Measurements from ENCODE around the gene RPS17.
"Not testable (repeated sequence)": the region's sequence is repeated elsewhere in the genome, so short reads cannot be mapped to it uniquely, and the experiment has no call there.

The RPS17 gene

DNA sequence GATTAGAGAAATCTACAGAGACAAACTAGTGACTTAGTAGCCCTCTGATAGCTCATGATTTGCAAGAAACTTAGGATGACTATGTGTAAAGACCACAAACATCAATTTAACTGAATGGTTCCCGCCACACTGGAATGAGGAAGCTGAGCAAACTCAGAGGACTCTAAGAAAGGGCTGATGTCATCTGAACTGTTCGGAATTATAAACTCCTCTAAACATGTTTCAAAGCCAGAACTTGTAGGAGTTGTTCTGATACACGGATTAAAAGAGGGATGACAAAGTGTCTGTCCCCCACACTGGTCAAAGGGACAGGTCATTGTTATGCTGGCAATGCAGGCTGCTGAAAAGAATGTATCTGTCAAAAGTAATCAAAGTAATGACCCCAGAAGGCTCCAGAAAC lies 34.4 kb downstream of the RPS17 start:
- not testable (repeated sequence) for H3K27me3 Mint-ChIP-seq (ENCODE audit: low read depth, poor library complexity); H3K36me3 Mint-ChIP-seq (ENCODE audit: low read depth); H3K9me3 Mint-ChIP-seq; H3K4me3 Mint-ChIP-seq; H3K27ac Mint-ChIP-seq; DNase-seq
- H3K4me1 Mint-ChIP-seq, result peaks cover 10% of the 10 kb centered on the region

DNA sequence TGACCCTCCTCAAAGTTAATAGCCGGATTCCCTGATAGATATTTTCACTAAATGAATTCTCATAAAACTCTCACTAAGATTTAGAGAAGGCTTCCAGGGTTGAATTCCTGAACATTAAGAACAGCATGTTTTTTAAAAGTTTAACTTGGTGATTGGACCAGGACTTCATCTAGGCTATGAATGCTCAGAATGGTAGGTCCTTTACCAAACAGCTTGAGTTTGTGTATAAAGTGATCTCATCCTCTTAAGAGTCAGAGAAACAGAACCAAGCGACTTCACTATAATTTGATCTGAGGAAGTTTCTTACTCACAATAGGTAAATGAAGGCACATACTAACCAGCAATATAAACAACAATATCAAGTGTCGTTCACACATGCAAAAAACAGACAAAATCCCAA lies 36.2 kb downstream of the RPS17 start:
- not testable (repeated sequence) for DNase-seq; H3K27me3 Mint-ChIP-seq (ENCODE audit: low read depth, poor library complexity); H3K4me3 Mint-ChIP-seq; H3K27ac Mint-ChIP-seq; H3K9me3 Mint-ChIP-seq; H3K36me3 Mint-ChIP-seq (ENCODE audit: low read depth)
- peaks cover 10% of the 10 kb centered on the region for H3K4me1 Mint-ChIP-seq

DNA sequence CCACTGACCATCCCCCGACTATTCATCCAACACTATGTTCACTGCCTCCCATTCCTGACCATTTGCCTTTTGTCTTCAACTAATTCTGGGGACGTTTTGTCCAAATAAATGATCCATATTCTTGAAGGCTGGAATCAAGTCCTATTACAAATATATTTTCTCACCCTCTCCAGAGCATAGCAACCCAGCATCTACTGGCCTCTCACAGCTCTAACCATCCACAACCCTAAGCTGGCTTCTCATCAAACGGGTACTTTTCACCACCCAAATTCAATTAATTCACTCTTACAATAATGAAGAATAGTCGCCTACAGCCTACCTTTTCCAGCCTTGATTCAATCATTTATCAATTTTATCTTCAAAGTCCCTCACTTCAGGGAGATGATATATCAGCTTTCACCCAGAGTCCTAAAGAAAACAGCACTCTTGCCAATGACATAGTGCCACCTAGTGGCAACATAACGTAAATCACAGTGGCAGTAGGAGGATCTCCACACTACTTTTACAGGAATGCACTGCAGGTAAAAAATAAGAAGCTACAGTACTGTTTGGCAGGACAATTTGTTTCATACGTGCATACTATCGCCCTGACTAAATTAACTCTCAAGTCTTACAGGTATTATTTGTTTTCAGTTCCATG lies 37.4 kb downstream of the RPS17 start:
- not testable (repeated sequence) for DNase-seq; H3K4me1 Mint-ChIP-seq; H3K36me3 Mint-ChIP-seq (ENCODE audit: low read depth)

DNA sequence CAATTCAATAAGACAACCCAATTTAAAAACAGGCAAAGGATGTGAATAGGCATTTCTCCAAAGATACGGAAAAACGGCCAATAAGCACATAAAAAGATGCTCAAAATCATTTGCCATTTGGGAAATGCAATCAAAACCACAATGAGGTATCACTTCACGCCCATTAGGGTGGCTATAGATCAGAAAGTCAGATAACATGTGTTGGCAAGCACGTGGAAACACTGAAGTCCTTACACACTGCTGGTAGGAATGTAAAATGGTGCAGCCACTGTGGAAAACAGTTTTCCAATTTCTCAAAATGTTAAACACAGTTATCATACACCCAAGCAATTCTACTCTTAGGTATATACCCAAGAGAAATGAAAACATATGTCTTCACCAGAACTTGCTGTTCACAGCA lies 39.5 kb downstream of the RPS17 start:
- H3K4me3 Mint-ChIP-seq; H3K4me1 Mint-ChIP-seq; H3K9me3 Mint-ChIP-seq; H3K27me3 Mint-ChIP-seq (ENCODE audit: low read depth, poor library complexity); H3K27ac Mint-ChIP-seq; DNase-seq; H3K36me3 Mint-ChIP-seq (ENCODE audit: low read depth): not testable (repeated sequence)

More for the DNA sequence above, 37.4 kb downstream of the RPS17 start:
- not testable (repeated sequence) for H3K27me3 Mint-ChIP-seq (ENCODE audit: low read depth, poor library complexity); H3K4me3 Mint-ChIP-seq; H3K27ac Mint-ChIP-seq; H3K9me3 Mint-ChIP-seq

DNA sequence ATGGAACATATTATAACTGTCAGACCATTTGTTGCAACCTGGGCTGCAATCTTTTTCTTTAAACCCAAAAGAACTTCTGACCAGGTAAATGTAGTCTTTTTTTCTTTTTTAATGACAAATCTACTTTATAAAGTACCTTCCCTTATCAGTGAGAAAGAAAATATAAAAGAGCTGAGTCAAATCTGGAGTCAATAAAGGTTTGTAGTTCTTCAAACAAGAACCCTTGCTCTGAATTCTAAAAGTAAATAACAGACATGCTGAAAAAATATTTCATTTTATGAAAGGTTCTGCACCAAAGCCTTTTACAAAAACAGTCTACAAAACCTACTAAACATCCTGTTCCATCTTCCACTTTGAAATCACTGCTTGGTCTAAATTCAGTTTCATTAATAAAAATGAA lies 42.3 kb downstream of the RPS17 start:
- H3K27me3 Mint-ChIP-seq (ENCODE audit: low read depth, poor library complexity); H3K27ac Mint-ChIP-seq; H3K4me1 Mint-ChIP-seq; H3K9me3 Mint-ChIP-seq; H3K4me3 Mint-ChIP-seq; DNase-seq; H3K36me3 Mint-ChIP-seq (ENCODE audit: low read depth): not testable (repeated sequence)

DNA sequence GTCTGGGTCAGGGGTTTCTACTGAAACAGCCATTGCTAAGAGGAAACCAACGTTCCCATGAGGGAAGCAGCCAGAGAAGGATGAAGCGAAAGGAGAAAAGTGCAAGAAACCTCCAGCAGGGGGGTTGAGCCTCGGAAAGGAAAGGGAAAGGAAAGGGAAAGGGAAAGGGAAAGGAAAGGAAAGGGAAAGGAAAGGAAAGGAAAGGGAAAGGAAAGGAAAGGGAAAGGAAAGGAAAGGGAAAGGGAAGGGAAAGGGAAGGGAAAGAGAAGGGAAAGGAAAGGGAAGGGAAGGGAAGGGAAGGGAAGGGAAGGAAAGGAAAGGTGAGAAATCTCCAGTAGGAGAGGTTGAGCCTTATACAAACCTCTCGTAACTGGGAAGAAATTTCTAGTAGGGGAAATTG lies 52.0 kb downstream of the RPS17 start:
- not testable (repeated sequence) for H3K36me3 Mint-ChIP-seq (ENCODE audit: low read depth); H3K27me3 Mint-ChIP-seq (ENCODE audit: low read depth, poor library complexity); H3K9me3 Mint-ChIP-seq; H3K4me1 Mint-ChIP-seq; H3K27ac Mint-ChIP-seq; DNase-seq; H3K4me3 Mint-ChIP-seq

DNA sequence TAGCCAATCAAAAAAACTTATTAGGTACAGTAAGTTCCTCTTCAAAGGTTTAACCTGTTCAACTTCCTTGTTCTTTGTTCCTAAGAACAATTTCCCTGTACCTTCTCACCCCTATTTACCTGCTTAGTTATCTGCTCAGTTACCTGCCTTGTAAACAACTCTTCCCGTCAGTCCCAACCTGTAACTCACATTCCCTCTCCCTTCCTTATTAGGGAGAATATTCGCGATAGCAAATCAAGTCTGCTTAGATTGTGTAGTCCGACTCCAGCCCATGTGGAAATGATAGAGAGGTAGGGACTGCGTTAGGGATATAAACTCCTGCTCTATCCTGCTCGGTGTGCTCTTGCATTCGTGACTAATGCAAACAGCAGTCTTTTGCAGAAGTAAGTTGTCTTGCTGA lies 53.2 kb downstream of the RPS17 start:
- H3K4me1 Mint-ChIP-seq, result not testable (repeated sequence)

More for the DNA sequence above, 53.2 kb downstream of the RPS17 start:
- not testable (repeated sequence) for H3K27me3 Mint-ChIP-seq (ENCODE audit: low read depth, poor library complexity); DNase-seq; H3K4me3 Mint-ChIP-seq; H3K27ac Mint-ChIP-seq; H3K36me3 Mint-ChIP-seq (ENCODE audit: low read depth); H3K9me3 Mint-ChIP-seq
